Adrenal gland (tissue), 5 donors: ENCODE data around the gene CBFA2T3.

Experiments used
- POLR2A ChIP-seq, 2 donors: fragments of 450-650 bp; IDR thresholded peaks; one replicate each; pipeline ENCODE4 v1.6.1; 2017; ENCODE audit warnings: antibody characterized with exemption in 2 of 2, mild to moderate bottlenecking in 2 of 2, moderate library complexity in 1 of 2
- TF ChIP-seq, protein P1 (sequence below), 6 experiments: fragments of 450-650 bp in 4 of 6; fragments of 200-600 bp in 2 of 6; sonication (generic) in 1 of 6; IDR thresholded peaks; 1 replicate in 5 of 6; 2 replicates in 1 of 6; pipeline versions ENCODE4 v1.5.1 to v1.8.0; 2016 to 2021; ENCODE audit warnings: antibody characterized with exemption in 6 of 6, mild to moderate bottlenecking in 2 of 6, moderate library complexity in 1 of 6
- donor health status: DM: no; HTN: no; CAD: no.

DNA sequence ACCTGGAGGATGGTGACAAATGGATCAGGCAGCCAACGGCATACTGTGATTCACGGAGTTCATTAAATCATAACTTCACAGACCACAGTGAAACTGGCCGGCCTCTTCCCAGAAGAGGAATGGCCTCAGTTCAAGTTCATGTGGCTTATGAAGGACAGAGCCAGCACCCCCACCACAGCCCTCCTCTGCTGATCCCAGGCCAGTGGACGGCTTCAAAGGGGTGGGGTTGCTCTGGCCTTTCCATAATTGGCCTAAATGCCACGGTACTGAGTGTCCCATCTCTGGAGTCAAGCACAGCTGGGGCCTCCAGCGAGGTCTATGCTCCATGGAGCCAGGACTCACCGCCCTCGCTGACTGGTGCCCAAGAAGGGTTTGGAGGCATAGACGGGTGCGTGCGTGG is 141.6 kb downstream of the CBFA2T3 start:
- TF ChIP-seq, protein P1, sequence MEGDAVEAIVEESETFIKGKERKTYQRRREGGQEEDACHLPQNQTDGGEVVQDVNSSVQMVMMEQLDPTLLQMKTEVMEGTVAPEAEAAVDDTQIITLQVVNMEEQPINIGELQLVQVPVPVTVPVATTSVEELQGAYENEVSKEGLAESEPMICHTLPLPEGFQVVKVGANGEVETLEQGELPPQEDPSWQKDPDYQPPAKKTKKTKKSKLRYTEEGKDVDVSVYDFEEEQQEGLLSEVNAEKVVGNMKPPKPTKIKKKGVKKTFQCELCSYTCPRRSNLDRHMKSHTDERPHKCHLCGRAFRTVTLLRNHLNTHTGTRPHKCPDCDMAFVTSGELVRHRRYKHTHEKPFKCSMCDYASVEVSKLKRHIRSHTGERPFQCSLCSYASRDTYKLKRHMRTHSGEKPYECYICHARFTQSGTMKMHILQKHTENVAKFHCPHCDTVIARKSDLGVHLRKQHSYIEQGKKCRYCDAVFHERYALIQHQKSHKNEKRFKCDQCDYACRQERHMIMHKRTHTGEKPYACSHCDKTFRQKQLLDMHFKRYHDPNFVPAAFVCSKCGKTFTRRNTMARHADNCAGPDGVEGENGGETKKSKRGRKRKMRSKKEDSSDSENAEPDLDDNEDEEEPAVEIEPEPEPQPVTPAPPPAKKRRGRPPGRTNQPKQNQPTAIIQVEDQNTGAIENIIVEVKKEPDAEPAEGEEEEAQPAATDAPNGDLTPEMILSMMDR (IDR thresholded peaks at IDR 0.05) = no peak
- TF ChIP-seq POLR2A (IDR thresholded peaks at IDR 0.05) = no peak
